Epidermal melanocyte (primary cell): ENCODE measurements around the gene PKM.

Source experiments
- DNase-seq: peaks from one replicate; pipeline ENCODE4 v3.0.0; 2011; ENCODE audit warnings: low spot score; ENCODE audit not compliant: insufficient read length

The PKM gene

GRCh38 chr15:72156928-72157327, 74.1 kb downstream of the PKM start:
- DNase-seq = no peak

GRCh38 chr15:72155635-72156616, 75.1 kb downstream of the PKM start:
- DNase-seq = peak; percentile 83

- DNase-seq = peak; percentile 48
Measured at GRCh38 chr15:72155003-72155621, 75.9 kb downstream of the PKM start.

- DNase-seq = no peak
Measured at GRCh38 chr15:72154316-72154715, 76.7 kb downstream of the PKM start.

- DNase-seq = no peak
Measured at GRCh38 chr15:72153269-72154000, 77.6 kb downstream of the PKM start.
